ENCODE results near the gene UFD1.

GRCh38 chr22:19405133-19405532 is 73.9 kb downstream of the UFD1 start:
- TF ChIP-seq EZH2 (IDR thresholded peaks at IDR 0.05), result no peak
- TF ChIP-seq POLR2AphosphoS5 (IDR thresholded peaks at IDR 0.05; ENCODE audit: borderline replicate concordance, low read depth, low read length), result no peak
